ENCODE measurements around the gene CYBA.

CYBA gene

DNA sequence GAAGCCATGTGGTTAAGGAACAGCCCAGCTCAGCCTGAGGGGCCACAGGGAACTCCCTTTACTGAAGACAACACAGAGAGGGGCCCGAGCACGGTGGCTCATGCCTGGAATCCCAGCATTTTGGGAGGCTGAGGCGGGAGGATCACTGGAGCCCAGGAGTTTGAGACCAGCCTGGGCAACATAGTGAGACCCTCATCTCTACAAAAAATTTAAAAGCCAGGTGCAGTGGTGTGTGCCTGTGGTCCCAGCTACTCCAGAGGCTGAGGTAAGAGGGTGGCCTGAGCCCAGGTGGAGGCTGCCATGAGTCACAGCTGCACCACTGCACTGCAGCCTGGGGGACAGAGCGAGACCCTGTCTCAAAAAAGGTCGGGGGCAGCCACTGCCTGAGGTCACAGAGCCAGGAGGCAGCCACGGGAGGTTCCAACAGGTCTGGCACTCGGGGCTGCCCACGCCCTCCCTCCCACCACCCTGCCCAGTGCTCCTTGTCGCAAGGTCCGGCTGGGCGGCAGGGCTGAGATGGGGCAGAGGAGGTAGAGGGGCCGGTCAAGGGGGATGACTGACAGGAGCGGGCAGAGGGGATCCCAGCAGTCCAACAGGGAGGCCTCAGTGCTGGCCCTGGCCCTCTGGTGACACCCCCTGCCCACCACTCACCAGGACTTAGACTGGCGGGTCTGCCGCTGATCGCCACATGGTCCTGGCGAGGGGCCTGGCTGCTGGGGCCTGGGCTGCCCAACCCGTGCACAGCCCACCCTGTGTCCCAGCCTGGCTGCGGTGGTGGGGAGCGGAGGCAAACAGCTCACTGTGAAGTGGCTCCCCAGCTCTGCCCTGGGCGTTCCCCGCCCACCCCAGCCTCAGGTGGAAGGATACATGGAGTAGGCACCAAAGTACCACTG lies 3.4 kb downstream of the CYBA start:
- no peak for DNase-seq (ENCODE audit: low read depth in 3 of 3, low spot score in 1 of 3)

- no peak for DNase-seq (ENCODE audit: low read depth in 3 of 3, low spot score in 1 of 3)
Observed at GRCh38 chr16:88646345-88647034, 4.4 kb downstream of the CYBA start.

DNA sequence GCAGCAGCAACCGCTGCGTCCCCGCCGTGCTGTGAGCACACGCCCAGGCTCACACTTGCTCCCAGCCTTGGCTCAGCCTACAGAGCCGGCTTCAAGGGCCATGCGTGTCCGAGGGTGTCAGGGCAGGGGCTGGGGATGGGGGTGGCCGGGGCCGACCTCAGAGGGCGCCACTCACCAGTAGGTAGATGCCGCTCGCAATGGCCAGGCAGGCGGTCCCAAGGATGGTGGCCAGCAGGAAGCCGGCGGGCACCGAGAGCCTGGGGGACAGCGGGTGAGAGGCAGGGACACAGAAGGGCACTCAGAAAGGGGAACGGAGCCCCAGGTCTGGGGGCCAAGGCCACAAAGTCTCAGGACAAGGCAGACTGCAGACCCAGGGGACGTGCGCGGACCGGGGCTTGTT lies 4.9 kb downstream of the CYBA start:
- DNase-seq (ENCODE audit: low read depth in 3 of 3, low spot score in 1 of 3), result no peak

DNA sequence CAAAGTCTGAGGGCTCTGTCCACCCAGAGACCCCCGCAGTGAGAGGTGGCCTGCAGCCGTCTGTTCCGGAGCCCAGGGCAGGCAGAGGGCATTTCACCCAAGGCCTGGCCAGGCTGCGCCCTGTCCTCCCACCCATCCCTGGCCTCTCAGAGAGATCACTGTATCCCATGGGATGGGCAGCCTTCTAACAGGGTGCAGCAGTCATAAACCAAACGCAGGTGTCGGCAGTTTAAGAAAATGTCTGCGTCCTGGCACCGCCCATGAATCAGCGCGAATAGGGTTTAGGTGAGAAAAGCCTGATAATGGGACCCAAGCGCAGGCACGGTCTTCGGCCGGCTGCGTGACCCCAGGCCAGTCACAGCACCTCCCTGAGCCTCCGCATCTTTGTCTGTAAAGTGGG lies 5.4 kb downstream of the CYBA start:
- no peak for DNase-seq (ENCODE audit: low read depth in 3 of 3, low spot score in 1 of 3)

DNA sequence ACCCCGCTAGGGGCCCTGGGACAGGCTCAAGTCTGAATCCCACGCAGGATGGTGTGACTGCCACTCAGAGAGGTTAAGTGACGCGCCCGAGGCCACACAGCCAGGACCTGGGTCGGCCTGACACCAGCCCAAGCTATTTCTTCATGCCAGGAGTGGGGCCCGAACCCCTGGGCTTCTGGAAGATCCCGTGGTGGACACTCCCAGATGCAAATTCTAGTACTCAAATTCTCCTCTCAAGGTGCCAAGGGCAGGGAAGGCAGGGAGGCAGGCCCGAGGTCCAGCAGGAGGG lies 7.3 kb downstream of the CYBA start:
- DNase-seq (ENCODE audit: low read depth in 3 of 3, low spot score in 1 of 3), result no peak

DNA sequence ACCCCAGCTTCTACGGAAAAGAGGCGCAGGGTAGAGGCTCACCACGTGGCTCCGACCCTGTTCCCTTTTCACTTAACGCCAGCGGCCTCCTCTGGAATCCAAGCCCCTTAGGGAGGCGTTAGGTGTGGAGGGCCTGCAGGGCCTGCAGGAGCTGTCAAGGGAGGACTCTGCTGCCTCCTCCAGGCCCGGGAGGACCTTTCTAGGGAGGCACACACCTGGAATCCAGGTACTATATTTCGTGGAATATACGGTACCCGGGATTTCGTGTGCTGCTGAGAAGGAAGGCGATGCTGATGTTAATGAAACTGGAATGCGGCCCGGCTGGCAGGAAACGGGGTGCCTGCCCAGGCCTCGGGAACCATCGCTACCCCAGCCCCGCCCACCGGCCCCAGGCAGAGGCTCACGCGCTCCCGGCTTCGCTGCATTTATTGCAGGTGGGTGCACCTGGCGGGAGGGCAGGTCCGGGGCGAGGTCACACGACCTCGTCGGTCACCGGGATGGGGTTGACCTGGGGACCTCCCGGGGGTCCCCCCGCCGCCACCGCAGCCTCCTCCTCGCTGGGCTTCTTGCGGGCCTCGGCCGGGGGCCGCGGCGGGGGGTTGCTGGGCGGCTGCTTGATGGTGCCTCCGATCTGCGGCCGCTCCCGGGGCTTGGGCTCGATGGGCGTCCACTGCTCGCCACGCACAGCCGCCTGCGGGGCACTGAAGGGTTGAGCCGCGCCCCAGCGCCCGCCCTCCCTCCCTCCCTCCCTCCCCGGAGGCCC lies 7.8 kb downstream of the CYBA start:
- no peak for DNase-seq (ENCODE audit: low read depth in 3 of 3, low spot score in 1 of 3)

DNA sequence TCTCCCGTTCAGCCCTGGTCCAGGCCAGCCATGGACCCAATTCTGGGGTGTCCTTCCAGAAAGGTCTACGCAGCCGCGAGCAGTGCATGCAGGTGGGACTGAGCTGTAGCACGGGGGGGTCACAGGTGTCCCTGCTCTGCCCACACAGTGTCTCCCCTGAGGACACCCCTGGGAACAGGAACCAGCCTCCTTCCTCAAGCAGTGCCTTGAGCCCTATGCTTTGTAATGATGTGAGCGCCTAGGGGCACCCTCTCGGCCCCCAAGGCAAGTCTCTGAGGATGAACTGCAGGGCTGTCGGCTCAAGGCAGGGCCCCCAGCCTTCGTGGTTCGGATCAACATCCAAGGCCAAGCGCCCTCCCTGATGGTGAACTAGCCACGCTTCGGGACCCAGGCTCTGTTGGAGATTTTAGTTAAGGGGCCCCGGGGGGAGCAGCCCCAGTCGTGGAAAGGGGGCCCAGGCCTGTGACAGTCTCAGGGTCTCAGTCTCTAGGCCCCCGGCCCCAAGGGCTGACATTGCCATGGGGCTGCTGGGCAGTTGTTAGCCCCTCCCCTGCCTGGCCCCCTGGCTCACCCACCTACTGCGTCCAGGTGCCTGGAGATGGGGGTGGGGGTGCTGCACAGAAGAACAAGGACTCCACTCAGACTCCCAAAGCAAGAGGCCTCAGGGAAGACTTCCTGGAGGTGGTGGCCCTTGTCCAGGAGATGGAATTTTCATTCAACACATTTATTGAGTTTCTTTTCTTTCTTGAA lies 10.2 kb downstream of the CYBA start:
- DNase-seq (ENCODE audit: low read depth in 3 of 3, low spot score in 1 of 3), result no peak

- no peak for DNase-seq (ENCODE audit: low read depth in 3 of 3, low spot score in 1 of 3)
Observed at GRCh38 chr16:88640039-88640495, 10.8 kb downstream of the CYBA start.

- DNase-seq (ENCODE audit: low read depth in 3 of 3, low spot score in 1 of 3), result no peak
Observed at GRCh38 chr16:88639231-88640038, 11.4 kb downstream of the CYBA start.

DNA sequence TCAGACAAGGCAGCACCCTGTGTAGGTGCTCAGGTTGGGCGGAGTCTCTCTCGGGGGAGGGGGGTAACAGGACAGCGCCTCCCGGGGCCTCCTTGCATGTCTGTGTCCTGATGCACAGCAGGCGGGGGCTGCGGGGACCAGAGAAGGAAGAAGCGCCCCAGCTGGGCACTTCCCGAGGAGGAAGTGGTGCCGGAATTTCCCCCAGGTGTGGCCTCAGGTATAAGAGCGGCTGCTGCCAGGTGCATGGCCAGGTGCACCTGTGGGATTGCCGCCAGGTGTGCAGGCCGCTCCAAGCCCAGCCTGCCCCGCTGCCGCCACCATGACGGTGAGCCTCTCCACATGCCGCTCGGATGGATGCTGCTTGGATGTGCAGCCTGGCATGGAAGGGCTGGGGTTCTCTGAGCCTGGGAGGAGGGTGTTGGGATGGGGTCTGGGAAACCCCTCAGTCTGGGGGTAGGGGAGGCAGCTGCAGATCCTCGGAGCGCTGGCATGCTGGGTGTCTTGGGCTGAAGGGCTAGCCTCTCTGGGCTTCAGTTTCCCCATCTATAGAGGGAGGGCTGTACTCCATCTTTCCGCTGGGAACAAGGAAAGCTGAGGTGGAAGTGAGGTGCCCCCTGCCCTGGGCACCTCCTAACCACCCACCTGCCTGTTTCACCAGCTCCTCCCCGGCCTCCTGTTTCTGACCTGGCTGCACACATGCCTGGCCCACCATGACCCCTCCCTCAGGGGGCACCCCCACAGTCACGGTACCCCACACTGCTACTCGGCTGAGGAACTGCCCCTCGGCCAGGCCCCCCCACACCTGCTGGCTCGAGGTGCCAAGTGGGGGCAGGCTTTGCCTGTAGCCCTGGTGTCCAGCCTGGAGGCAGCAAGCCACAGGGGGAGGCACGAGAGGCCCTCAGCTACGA lies 12.3 kb downstream of the CYBA start, which contains the start of gene IL17C:
TSS of gene IL17C (plus strand) at position 250 of the 908 bp plus-strand sequence. CDS start at position 320, 70 bp downstream.
- no peak for DNase-seq (ENCODE audit: low read depth in 3 of 3, low spot score in 1 of 3)

- no peak for DNase-seq (ENCODE audit: low read depth in 3 of 3, low spot score in 1 of 3)
Observed at GRCh38 chr16:88636488-88637265, 14.2 kb downstream of the CYBA start.

DNA sequence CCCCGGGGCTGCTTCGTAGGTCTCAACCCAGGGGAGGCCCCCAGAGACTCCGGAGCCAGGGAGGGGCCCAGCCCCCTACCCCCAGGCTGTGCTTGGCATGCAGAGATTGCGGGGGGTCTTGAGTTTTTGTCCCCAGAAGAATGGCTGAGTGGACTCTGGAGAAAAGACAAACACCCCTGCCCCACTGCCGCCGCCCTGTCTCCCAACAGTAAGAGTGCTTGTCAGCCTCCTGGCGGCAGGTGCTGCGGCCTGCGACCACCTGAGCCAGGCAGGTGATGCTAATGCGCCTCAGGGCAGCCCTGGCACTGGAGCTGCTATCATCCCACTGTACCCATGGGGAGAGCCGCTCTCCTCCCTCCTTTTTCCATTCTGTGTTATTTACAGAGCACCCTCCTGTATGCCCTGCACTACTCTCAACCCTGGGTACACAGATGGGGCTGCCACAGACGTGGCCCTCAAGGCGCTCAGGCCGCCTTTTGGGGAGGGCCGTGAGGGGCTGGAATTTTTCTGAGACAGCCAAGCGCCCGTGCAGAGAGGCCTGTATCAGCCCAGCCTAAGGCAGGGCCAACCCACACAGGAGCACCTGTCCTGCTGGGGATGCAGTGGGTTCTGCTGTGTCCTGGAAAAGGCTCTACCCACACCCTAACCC lies 15.1 kb downstream of the CYBA start:
- no peak for DNase-seq (ENCODE audit: low read depth in 3 of 3, low spot score in 1 of 3)

DNA sequence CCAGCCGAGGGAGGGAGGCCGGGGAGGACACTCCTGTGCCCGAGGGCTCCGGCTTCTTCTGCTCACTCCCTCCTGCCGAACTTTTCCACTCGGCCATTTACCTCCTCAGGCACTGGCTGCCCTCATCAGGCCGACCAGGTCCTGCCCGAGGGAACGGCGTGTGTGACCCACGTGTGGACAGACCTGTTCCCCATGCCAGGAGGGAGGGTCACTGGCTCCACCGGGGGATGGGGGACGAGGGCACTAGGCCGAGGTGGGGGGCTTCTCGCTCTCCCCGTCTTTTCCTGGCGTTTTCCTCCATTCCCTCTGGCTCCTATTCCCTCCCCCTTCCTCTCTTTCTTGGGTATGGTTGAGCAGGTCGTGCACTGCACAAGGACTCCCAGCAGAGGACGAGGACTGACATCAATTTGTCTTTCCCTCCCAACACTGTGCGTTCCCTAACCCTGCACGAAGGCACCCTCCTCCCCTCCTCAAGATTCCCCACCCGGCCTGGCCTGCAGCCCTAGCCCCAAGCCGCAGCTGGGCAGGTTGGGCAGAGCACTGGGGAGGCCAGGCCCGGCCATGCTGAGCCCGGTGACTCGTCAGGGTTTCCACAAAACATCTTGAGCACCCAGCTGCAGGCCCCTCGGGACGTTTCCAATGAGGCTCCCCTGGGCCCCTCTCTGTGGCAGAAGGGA lies 15.7 kb downstream of the CYBA start:
- DNase-seq (ENCODE audit: low read depth in 3 of 3, low spot score in 1 of 3), result no peak

DNA sequence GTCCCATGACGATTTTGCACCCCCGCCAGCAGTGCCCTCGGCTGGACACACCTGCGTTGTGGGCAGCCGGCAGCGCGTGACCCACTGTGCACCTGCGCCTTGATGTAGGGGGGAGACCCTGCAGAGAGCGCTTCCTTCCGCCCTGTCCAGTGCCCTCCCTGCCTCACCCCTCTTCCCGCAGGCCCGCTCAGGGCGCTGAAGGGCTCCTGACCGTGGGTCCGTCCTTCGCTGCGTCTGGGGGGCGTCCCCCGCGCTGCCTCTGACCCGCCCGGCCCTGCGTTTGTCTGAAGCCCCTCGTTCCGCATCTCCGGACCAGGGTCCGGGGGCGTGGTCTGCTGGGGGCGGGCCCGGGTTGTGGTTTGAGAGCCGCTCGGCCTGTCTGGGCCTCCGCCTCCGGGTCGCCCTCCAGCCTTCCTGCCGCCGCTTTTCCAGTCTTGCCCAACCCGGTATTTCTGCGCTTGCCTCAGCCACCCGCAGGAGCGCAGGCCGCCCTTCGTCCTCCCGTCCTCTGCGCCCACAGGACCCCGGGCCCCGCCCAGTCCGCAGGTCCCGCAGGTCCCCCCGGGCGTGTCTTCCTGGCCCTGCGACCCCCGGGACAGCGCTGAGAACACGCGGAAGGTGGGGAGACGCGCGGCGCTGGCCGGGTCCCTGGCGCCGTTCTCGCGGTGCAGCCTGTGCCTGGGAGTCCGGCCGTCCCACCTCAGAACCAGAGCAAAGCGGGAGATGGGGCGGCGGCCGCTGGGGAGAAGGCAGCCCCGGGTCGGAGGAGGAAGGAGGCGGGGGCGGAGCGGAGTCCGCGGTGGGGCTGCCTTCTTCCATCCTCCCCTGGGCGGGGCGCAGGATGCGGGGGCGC lies 16.5 kb downstream of the CYBA start:
- peak in 1 of 3 donors; percentile 13 for DNase-seq (ENCODE audit: low read depth in 3 of 3, low spot score in 1 of 3)

DNA sequence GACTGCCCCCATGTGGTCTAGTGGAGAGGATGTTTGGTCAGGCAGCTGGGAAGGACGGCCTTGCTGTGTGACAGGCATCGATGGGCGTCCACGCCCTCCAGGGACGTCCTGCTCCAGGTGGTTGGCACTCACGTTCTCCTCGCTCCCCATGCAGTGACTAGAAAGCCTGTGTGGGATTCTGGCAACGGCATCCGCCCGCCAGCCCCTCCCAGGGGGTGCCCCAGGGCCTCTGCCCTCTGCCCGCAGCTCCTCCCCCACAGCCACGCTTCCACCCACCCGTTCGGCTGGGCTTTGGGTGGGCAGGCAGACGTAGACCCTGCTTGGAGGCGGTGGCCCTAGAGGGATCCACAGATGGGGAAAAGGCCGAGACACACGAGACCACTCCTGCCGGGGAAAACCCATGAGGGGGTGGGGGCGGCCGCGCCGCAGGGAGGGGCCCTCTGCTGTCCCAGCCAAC lies 17.1 kb downstream of the CYBA start:
- DNase-seq (ENCODE audit: low read depth in 3 of 3, low spot score in 1 of 3), result no peak

DNA sequence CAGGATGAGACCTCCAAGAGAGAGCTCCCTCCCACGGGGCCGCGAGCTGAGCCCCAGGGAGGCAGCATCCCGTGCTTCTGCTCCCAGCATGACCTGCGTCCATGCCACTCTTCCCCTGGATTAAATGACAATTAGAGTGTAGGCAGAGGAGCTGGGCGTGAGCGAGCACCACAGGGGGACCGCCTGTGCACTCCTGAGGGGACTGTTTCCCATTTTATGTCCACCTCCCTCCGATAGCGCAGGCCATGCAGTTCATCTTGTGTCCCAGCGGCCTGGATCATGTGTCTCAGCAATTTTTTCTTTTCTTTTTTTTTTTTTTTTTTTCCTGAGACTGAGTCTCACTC lies 18.3 kb downstream of the CYBA start:
- DNase-seq (ENCODE audit: low read depth in 3 of 3, low spot score in 1 of 3), result no peak
